Gastroesophageal sphincter (tissue), 4 donors: ENCODE measurements around the gene DHX38. TPM values are rescaled to one million over a fixed set of nuclear protein-coding genes. Genes with fewer than 3 reads are reported as not detected.

Source experiments
- ATAC-seq: fragments of 150-250 bp; one replicate; pipeline ENCODE4 v1.9.1; 2016; ENCODE audit warnings: mild to moderate bottlenecking, moderate library complexity
- H3K27ac ChIP-seq, 4 donors: fragments of 200-600 bp; sonication (generic) in 3 of 4; 1 replicate in 3 of 4; 2 replicates in 1 of 4; pipeline ENCODE4 v1.5.1; 2016 to 2019
- H3K27me3 ChIP-seq: fragments of 200-600 bp; sonication (generic); one replicate; pipeline ENCODE4 v1.5.1; 2019
- H3K36me3 ChIP-seq, 2 donors: fragments of 200-600 bp; sonication (generic); one replicate each; pipeline ENCODE4 v1.5.1; 2019; ENCODE audit warnings: control low read depth in 1 of 2
- H3K4me1 ChIP-seq, 3 donors: fragments of 200-600 bp; sonication (generic); 1 replicate in 2 of 3; 2 replicates in 1 of 3; pipeline ENCODE4 v1.5.1; 2016 to 2019; ENCODE audit warnings: control low read depth in 2 of 3
- H3K4me3 ChIP-seq, 2 donors: fragments of 200-600 bp; sonication (generic); one replicate each; pipeline ENCODE4 v1.5.1; 2019; ENCODE audit warnings: mild to moderate bottlenecking in 1 of 2, moderate library complexity in 1 of 2
- H3K9me3 ChIP-seq, 3 donors: fragments of 200-600 bp; sonication (generic); one replicate each; pipeline ENCODE4 v1.5.1; 2017 to 2019; ENCODE audit warnings: control low read depth in 2 of 3
- CTCF ChIP-seq, 4 experiments: fragments of 200-600 bp in 2 of 4; fragments of 450-650 bp in 2 of 4; sonication (generic) in 1 of 4; IDR thresholded peaks; one replicate each; pipeline ENCODE4 v1.5.1; 2017 to 2019; ENCODE audit warnings: antibody characterized with exemption in 4 of 4, mild to moderate bottlenecking in 2 of 4, moderate library complexity in 2 of 4
- EP300 ChIP-seq: sonication (generic); formaldehyde crosslinking; IDR thresholded peaks from one replicate; pipeline ENCODE4 v1.6.1; 2017; ENCODE audit warnings: antibody characterized with exemption, mild to moderate bottlenecking
- POLR2A ChIP-seq, 2 donors: fragments of 450-650 bp; IDR thresholded peaks; one replicate each; pipeline ENCODE4 v1.6.1; 2017; ENCODE audit warnings: antibody characterized with exemption in 2 of 2, mild to moderate bottlenecking in 2 of 2, moderate library complexity in 1 of 2
- POLR2AphosphoS5 ChIP-seq: sonication (generic); formaldehyde crosslinking; IDR thresholded peaks from one replicate; pipeline ENCODE4 v1.6.1; 2017; ENCODE audit warnings: antibody characterized with exemption
- WGBS, 2 donors: methylation state at CpG; one replicate each; pipeline ENCODE4 v1.1.5; 2018; ENCODE audit warnings: low coverage in 1 of 2; 5-methylcytosine and 5-hydroxymethylcytosine counted together
- total RNA-seq, 4 donors: library from RNA; depleted of rRNA; stranded (reverse); fragments of >200 nt; gene quantifications; one replicate each; pipeline ENCODE4 v1.1.0, GENCODE V29; 2016

The DHX38 gene
- total RNA-seq, 4 donors from 2014 or later, result 32.8 to 73.8 (median 54.4) TPM

- ATAC-seq, result no peak
- H3K4me3 ChIP-seq, result no peak overlapping the region
- no peaks in the 10 kb centered on the region for H3K27me3 ChIP-seq
- WGBS, 2 donors, result 70 to 82% methylated on average over 2 to 4 of the region's 12 CpGs
- no peaks in the 10 kb centered on the region for H3K4me1 ChIP-seq
- TF ChIP-seq EP300, result no peak
- TF ChIP-seq POLR2AphosphoS5, result no peak
- no peak for TF ChIP-seq CTCF (IDR thresholded peaks at IDR 0.05)
- TF ChIP-seq POLR2A (IDR thresholded peaks at IDR 0.05), result no peak
- H3K27ac ChIP-seq, result no peak overlapping the region
- peaks cover 4 to 100% of the 10 kb centered on the region in 2 donors for H3K36me3 ChIP-seq
- H3K9me3 ChIP-seq, result no peaks in the 10 kb centered on the region
These were observed 12.3 kb downstream of the DHX38 start for GRCh38 chr16:72105978-72106377.

GRCh38 chr16:72107371-72107770 lies 13.7 kb downstream of the DHX38 start:
- H3K9me3 ChIP-seq, result no peaks in the 10 kb centered on the region
- H3K36me3 ChIP-seq, result peaks cover 0 to 100% of the 10 kb centered on the region in 2 donors
- 91% methylated on average over 9 of the region's 17 CpGs; no CpG with 5 or more reads in 1 of the 2 donors for WGBS, 2 donors
- no peak for ATAC-seq
- H3K27me3 ChIP-seq, result no peaks in the 10 kb centered on the region
- no peak overlapping the region for H3K27ac ChIP-seq
- H3K4me3 ChIP-seq, result no peak overlapping the region
- H3K4me1 ChIP-seq, result no peaks in the 10 kb centered on the region
- TF ChIP-seq EP300 (no peak), POLR2A (IDR thresholded peaks at IDR 0.05) (no peak), POLR2AphosphoS5 (no peak), CTCF (IDR thresholded peaks at IDR 0.05) (no peak)

- WGBS, 2 donors, result 87 to 92% methylated on average over 3 to 8 of the region's 16 CpGs
- H3K36me3 ChIP-seq, result peaks cover 0 to 100% of the 10 kb centered on the region in 2 donors
These were observed 14.9 kb downstream of the DHX38 start for GRCh38 chr16:72108353-72109102.

GRCh38 chr16:72109300-72109699 lies 15.7 kb downstream of the DHX38 start:
- no peak for TF ChIP-seq POLR2A (IDR thresholded peaks at IDR 0.05)
- TF ChIP-seq CTCF (IDR thresholded peaks at IDR 0.05), result no peak
- no peak for TF ChIP-seq POLR2AphosphoS5
- TF ChIP-seq EP300, result no peak
- no peak overlapping the region for H3K27ac ChIP-seq
- peaks cover 0 to 96% of the 10 kb centered on the region in 2 donors for H3K36me3 ChIP-seq
- no peak for ATAC-seq
- H3K27me3 ChIP-seq, result no peaks in the 10 kb centered on the region
- 91 to 97% methylated on average over 5 to 7 of the region's 12 CpGs for WGBS, 2 donors
- H3K9me3 ChIP-seq, result no peaks in the 10 kb centered on the region
- no peaks in the 10 kb centered on the region for H3K4me1 ChIP-seq
- no peak overlapping the region for H3K4me3 ChIP-seq

More at GRCh38 chr16:72108353-72109102, 14.9 kb downstream of the DHX38 start:
- TF ChIP-seq EP300 (no peak), POLR2A (IDR thresholded peaks at IDR 0.05) (no peak), CTCF (IDR thresholded peaks at IDR 0.05) (no peak), POLR2AphosphoS5 (no peak)
- Histone ChIP-seq H3K9me3 (no peaks in the 10 kb centered on the region), H3K4me1 (no peaks in the 10 kb centered on the region), H3K27ac (no peak overlapping the region), H3K27me3 (no peaks in the 10 kb centered on the region), H3K4me3 (no peak overlapping the region)
- ATAC-seq, result no peak

GRCh38 chr16:72109966-72110530 lies 16.4 kb downstream of the DHX38 start:
- Histone ChIP-seq H3K4me1 (no peaks in the 10 kb centered on the region), H3K9me3 (no peaks in the 10 kb centered on the region), H3K27me3 (no peaks in the 10 kb centered on the region), H3K36me3 (peaks cover 0 to 88% of the 10 kb centered on the region in 2 donors), H3K4me3 (no peak overlapping the region), H3K27ac (no peak overlapping the region)
- 83 to 84% methylated on average over 8 to 11 of the region's 12 CpGs for WGBS, 2 donors
- no peak for ATAC-seq
- TF ChIP-seq EP300 (no peak), POLR2AphosphoS5 (no peak), CTCF (IDR thresholded peaks at IDR 0.05) (no peak), POLR2A (IDR thresholded peaks at IDR 0.05) (no peak)
